Liver (tissue), 3 donors: ENCODE data around the gene SLC22A9.

ENCODE experiments used
- RAD21 ChIP-seq, 2 donors: IDR thresholded peaks; 2 replicates each; pipeline ENCODE4 v1.6.1; 2016; ENCODE audit warnings: antibody characterized with exemption in 2 of 2, mild to moderate bottlenecking in 2 of 2
- TAF1 ChIP-seq: conservative IDR thresholded peaks from 2 replicates; pipeline ENCODE4 v1.6.1; 2016; ENCODE audit warnings: antibody characterized with exemption, mild to moderate bottlenecking
- TF ChIP-seq, protein P1 (sequence below): fragments of 150-350 bp; IDR thresholded peaks from 2 replicates; pipeline ENCODE4 v1.5.1; 2017; ENCODE audit warnings: improper control_type of control experiment, low read depth, low read length; ENCODE audit not compliant: missing input control
- TF ChIP-seq, protein P2 (sequence below): IDR thresholded peaks from 2 replicates; pipeline ENCODE4 v1.6.1; 2016; ENCODE audit warnings: antibody characterized with exemption, mild to moderate bottlenecking
- donor health status: healthy.
- donor health status: healthy.

GRCh38 chr11:63395697-63396096 lies 26.1 kb downstream of the SLC22A9 start:
- TF ChIP-seq, protein P1, sequence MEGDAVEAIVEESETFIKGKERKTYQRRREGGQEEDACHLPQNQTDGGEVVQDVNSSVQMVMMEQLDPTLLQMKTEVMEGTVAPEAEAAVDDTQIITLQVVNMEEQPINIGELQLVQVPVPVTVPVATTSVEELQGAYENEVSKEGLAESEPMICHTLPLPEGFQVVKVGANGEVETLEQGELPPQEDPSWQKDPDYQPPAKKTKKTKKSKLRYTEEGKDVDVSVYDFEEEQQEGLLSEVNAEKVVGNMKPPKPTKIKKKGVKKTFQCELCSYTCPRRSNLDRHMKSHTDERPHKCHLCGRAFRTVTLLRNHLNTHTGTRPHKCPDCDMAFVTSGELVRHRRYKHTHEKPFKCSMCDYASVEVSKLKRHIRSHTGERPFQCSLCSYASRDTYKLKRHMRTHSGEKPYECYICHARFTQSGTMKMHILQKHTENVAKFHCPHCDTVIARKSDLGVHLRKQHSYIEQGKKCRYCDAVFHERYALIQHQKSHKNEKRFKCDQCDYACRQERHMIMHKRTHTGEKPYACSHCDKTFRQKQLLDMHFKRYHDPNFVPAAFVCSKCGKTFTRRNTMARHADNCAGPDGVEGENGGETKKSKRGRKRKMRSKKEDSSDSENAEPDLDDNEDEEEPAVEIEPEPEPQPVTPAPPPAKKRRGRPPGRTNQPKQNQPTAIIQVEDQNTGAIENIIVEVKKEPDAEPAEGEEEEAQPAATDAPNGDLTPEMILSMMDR: no peak
- TF ChIP-seq TAF1 (no peak), RAD21 (IDR thresholded peaks at IDR 0.05) (no peak)
- TF ChIP-seq, protein P2, sequence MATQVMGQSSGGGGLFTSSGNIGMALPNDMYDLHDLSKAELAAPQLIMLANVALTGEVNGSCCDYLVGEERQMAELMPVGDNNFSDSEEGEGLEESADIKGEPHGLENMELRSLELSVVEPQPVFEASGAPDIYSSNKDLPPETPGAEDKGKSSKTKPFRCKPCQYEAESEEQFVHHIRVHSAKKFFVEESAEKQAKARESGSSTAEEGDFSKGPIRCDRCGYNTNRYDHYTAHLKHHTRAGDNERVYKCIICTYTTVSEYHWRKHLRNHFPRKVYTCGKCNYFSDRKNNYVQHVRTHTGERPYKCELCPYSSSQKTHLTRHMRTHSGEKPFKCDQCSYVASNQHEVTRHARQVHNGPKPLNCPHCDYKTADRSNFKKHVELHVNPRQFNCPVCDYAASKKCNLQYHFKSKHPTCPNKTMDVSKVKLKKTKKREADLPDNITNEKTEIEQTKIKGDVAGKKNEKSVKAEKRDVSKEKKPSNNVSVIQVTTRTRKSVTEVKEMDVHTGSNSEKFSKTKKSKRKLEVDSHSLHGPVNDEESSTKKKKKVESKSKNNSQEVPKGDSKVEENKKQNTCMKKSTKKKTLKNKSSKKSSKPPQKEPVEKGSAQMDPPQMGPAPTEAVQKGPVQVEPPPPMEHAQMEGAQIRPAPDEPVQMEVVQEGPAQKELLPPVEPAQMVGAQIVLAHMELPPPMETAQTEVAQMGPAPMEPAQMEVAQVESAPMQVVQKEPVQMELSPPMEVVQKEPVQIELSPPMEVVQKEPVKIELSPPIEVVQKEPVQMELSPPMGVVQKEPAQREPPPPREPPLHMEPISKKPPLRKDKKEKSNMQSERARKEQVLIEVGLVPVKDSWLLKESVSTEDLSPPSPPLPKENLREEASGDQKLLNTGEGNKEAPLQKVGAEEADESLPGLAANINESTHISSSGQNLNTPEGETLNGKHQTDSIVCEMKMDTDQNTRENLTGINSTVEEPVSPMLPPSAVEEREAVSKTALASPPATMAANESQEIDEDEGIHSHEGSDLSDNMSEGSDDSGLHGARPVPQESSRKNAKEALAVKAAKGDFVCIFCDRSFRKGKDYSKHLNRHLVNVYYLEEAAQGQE: no peak
